K562 treated with DMSO at 1 percent for 24 hours (cell line): ENCODE results near the gene MORN5. TPM values are rescaled to one million over a fixed set of nuclear protein-coding genes. Genes with fewer than 3 reads are reported as not detected.

Experiments
- total RNA-seq: library from RNA; unstranded; fragments of 300-600 nt; gene quantifications from 2 replicates; pipeline ENCODE4 v1.2.3, GENCODE V29; 2022; ENCODE audit warnings: low read depth; ENCODE audit not compliant: insufficient read depth

MORN5 gene
- not detected in 2 replicates for total RNA-seq

DNA sequence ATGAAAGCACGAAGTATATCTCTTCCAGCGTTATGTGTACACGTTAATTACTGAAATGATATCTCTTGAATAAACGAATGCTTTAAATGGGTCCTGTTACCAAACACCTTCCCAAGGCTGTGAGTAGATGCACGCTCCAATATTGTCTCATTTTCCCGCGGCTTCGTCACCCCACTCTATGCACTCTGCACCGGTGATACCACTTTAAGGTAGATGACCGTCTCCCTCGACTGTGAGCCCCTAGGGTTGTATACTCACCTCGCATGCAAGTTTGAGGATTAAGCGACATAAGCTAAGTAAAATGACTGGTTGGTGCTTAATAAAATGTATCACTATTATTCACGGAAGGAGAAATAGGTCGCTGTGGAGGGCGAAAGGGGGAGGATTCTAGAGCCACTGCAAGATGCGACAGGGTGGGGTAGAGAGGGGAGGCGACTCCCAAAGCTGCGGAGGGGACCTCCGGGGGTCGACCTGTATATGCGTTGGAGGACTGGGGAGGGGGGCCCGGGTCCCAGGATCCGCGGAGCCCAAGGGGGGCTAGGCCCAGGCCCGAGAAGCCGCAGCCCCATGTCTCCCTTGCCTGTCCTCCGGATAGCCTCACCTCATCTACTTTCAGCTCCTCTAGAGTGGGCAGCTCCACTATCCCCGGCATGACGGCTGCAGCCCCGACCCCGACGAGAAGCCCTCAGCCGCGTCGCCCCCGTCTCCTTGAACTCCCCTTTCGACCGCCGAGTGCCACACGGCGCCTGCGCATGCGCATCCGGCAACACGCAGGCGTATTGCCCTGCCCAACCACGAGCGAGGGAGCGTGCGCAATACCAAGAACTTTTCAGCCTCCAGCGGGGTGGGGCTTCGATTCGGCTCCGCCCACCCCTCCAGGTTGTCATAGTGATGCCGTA, at the start of gene MORN5, which contains the start of gene NDUFA8:
Gene MORN5 (plus strand): TSS at position 883 of the 899 bp plus-strand sequence. CDS start 65 bp downstream, outside the sequence.
Gene NDUFA8 (minus strand): TSS at position 754 of the 899 bp plus-strand sequence. CDS start 102 bp downstream, at position 652.

DNA sequence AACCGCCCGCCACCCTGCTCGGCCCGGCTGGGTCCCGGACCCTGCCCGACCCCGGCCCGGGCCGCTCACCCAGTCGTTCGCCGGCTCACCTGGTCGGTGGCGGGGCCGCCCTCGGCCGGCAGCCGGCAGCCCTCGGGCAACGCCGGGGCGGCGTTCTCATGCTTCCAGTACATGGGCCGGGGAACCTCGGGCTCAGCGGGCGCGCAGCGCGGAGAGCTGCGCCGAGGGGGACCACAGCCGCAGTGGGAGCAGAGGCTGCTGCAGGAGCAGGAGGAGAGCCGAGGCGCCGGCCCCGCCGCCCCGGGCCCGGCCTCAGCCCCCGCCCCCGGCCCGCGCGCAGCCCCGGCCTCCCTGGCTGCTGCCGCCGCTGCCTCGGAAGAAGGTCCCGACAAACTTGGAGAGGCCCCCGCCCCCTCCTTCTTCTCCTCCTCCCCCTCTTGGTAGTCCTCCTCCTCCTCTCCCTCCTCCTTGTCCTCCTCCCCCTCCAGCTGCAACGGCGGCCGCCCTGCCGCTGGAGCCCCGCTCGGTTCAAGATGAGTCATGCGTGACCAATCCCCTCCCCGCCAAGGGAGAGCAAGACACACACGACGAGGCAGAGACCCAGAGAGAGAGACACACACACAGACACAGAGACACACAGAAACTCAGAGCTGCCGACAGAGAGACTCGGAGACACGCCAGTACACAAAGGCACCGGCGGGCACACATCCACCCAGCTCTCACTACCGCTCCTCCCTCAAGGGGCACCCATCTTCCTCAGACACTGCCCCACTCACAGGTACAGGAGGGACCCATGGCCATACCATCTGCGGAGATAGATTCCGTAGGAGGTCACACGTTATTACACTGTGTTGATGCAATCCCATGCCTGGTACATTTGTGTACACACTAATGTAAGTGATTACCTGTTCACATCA, 69.1 kb downstream of the MORN5 start, which contains the start of gene LHX6:
Gene LHX6 (minus strand): TSS at position 390 of the 917 bp plus-strand sequence. CDS start 217 bp downstream, at position 173.

Other genes starting within 250 kb of the MORN5 start
- 5.2 and 5.5 TPM in 2 replicates for gene TTLL11, start 66.6 kb upstream of the MORN5 start, total RNA-seq
- 198 and 228 TPM in 2 replicates for gene NDUFA8, start 129 bp upstream of the MORN5 start, total RNA-seq
- gene LHX6, start 69.0 kb downstream of the MORN5 start, total RNA-seq: 5.8 and 7.0 TPM in 2 replicates
- gene RBM18, start 104.9 kb downstream of the MORN5 start, total RNA-seq: 7.3 and 11.1 TPM in 2 replicates
- gene MRRF, start 105.0 kb downstream of the MORN5 start, total RNA-seq: 12.7 and 16.6 TPM in 2 replicates
- 22.7 and 26.1 TPM in 2 replicates for gene PTGS1, start 211.1 kb downstream of the MORN5 start, total RNA-seq